Smooth muscle cell (in vitro differentiated cells): ENCODE measurements around the gene WDR47. TPM values are rescaled to one million over a fixed set of nuclear protein-coding genes. Genes with fewer than 3 reads are reported as not detected.
"Not testable (repeated sequence)": the region's sequence is repeated elsewhere in the genome, so short reads cannot be mapped to it uniquely, and the experiment has no call there.

Experiments
- DNase-seq: peaks from one replicate; lab custom pipeline; 2025; ENCODE audit not compliant: unreplicated experiment; lab: John Stamatoyannopoulos, UW
- H2AFZ ChIP-seq: fragments of 200-600 bp; sonication (generic); 2 replicates; pipeline ENCODE4 v1.6.0; 2016; ENCODE audit warnings: antibody characterized with exemption, low read depth, mild to moderate bottlenecking
- H3F3A ChIP-seq: fragments of 200-600 bp; sonication (generic); 2 replicates; pipeline ENCODE4 v1.6.0; 2017; ENCODE audit warnings: antibody characterized with exemption, low read depth
- H3K27ac ChIP-seq: fragments of 200-600 bp; sonication (generic); 2 replicates; pipeline ENCODE4 v1.5.1; 2016; ENCODE audit warnings: low read depth, mild to moderate bottlenecking
- H3K27me3 ChIP-seq: fragments of 200-600 bp; sonication (generic); 2 replicates; pipeline ENCODE4 v1.6.1; 2016; ENCODE audit warnings: low read depth, mild to moderate bottlenecking
- H3K36me3 ChIP-seq: fragments of 200-600 bp; sonication (generic); 2 replicates; pipeline ENCODE4 v1.5.1; 2016; ENCODE audit warnings: low read depth
- H3K4me1 ChIP-seq: fragments of 200-600 bp; sonication (generic); 2 replicates; pipeline ENCODE4 v1.5.1; 2016; ENCODE audit warnings: low read depth
- H3K4me2 ChIP-seq: fragments of 200-600 bp; sonication (generic); 2 replicates; pipeline ENCODE4 v1.6.0; 2016; ENCODE audit warnings: mild to moderate bottlenecking
- H3K4me3 ChIP-seq: fragments of 200-600 bp; sonication (generic); 2 replicates; pipeline ENCODE4 v1.5.1; 2016; ENCODE audit warnings: mild to moderate bottlenecking
- H3K79me2 ChIP-seq: fragments of 200-600 bp; sonication (generic); 2 replicates; pipeline ENCODE4 v1.6.0; 2016; ENCODE audit warnings: low read depth, mild to moderate bottlenecking
- H3K9ac ChIP-seq: fragments of 200-600 bp; sonication (generic); 2 replicates; pipeline ENCODE4 v1.6.0; 2016; ENCODE audit warnings: low read depth
- H3K9me3 ChIP-seq: fragments of 200-600 bp; sonication (generic); replicated peaks from 2 replicates; pipeline ENCODE4 v1.5.1; 2016; ENCODE audit warnings: low read depth
- H4K20me1 ChIP-seq: fragments of 200-600 bp; sonication (generic); 2 replicates; pipeline ENCODE4 v1.6.0; 2016; ENCODE audit warnings: low read depth
- CTCF ChIP-seq: fragments of 200-600 bp; sonication (generic); IDR thresholded peaks from 2 replicates; pipeline ENCODE4 v1.5.1; 2017; ENCODE audit warnings: borderline replicate concordance, mild to moderate bottlenecking, antibody characterized with exemption; ENCODE audit not compliant: insufficient read depth, poor library complexity, severe bottlenecking
- WGBS: methylation state at CpG from one replicate; pipeline ENCODE4 v1.1.7; 2016; ENCODE audit warnings: low lambda C conversion rate; 5-methylcytosine and 5-hydroxymethylcytosine counted together
- polyA plus RNA-seq: library from polyadenylated mRNA; unstranded; fragments of >200 nt; fragmentation: Nextera tagmentation; extraction: Ambion mirVana; gene quantifications from 2 replicates; pipeline ENCODE4 v1.2.1, GENCODE V29; 2016
- small RNA-seq: library from RNA; depleted of rRNA; stranded (forward); fragments of <200 nt; gene quantifications from one replicate; pipeline ENCODE3, GENCODE V24; 2014
- total RNA-seq: library from RNA; depleted of rRNA; stranded (reverse); fragments of >200 nt; gene quantifications from 2 replicates; pipeline ENCODE4 v1.2.3, GENCODE V29; 2014

The WDR47 gene
- total and polyA plus RNA-seq, 2 experiments from 2014 or later = 5.8 to 16.0 TPM

- H3F3A ChIP-seq = no peaks in the 10 kb centered on the region
- H3K9ac ChIP-seq = no peak overlapping the region
- WGBS = 94% methylated on average over 5 of the region's 5 CpGs
- H4K20me1 ChIP-seq = no peaks in the 10 kb centered on the region
- no peaks in the 10 kb centered on the region for H3K27me3 ChIP-seq
- H3K36me3 ChIP-seq = peaks cover 23% of the 10 kb centered on the region
- H3K79me2 ChIP-seq = no peaks in the 10 kb centered on the region
- no peaks in the 10 kb centered on the region for H3K9me3 ChIP-seq
- TF ChIP-seq CTCF = no peak
- DNase-seq = no peak
- H2AFZ ChIP-seq = no peak overlapping the region
- no peak overlapping the region for H3K4me2 ChIP-seq
- no peaks in the 10 kb centered on the region for H3K4me1 ChIP-seq
- H3K27ac ChIP-seq = no peak overlapping the region
- H3K4me3 ChIP-seq = no peak overlapping the region
Observed at GRCh38 chr1:108933944-108934343, 108.0 kb downstream of the WDR47 start.

- H3F3A ChIP-seq, H3K4me2 ChIP-seq, H3K4me3 ChIP-seq, H4K20me1 ChIP-seq, H3K27me3 ChIP-seq, H3K79me2 ChIP-seq, H3K27ac ChIP-seq, H3K4me1 ChIP-seq, H3K9ac ChIP-seq, H3K9me3 ChIP-seq, H2AFZ ChIP-seq, DNase-seq: not testable (repeated sequence)
- WGBS = 100% methylated on average over 1 of the region's 1 CpG
- H3K36me3 ChIP-seq = peaks cover 12% of the 10 kb centered on the region
Observed at GRCh38 chr1:108927565-108927964, 114.3 kb downstream of the WDR47 start.

GRCh38 chr1:108925920-108926319 lies 116.0 kb downstream of the WDR47 start:
- peaks cover 6% of the 10 kb centered on the region for H3K36me3 ChIP-seq
- H3K79me2 ChIP-seq = no peaks in the 10 kb centered on the region
- H3K9me3 ChIP-seq = no peaks in the 10 kb centered on the region
- H3K27ac ChIP-seq = no peak overlapping the region
- H3K9ac ChIP-seq = no peak overlapping the region
- no peak for DNase-seq
- H3F3A ChIP-seq = no peaks in the 10 kb centered on the region
- no peak overlapping the region for H3K4me3 ChIP-seq
- no peak overlapping the region for H3K4me2 ChIP-seq
- no peak for TF ChIP-seq CTCF
- no peaks in the 10 kb centered on the region for H3K27me3 ChIP-seq
- H4K20me1 ChIP-seq = no peaks in the 10 kb centered on the region
- H3K4me1 ChIP-seq = no peaks in the 10 kb centered on the region
- no peak overlapping the region for H2AFZ ChIP-seq
- WGBS = 97% methylated on average over 2 of the region's 2 CpGs

Small RNA genes within 50 kb of the gene (small RNA-seq; reads per million reads assigned to genes)
- gene BX679664.1 = not detected
- gene BX679664.2 = 0.11 reads per million

Other genes starting within 250 kb of the WDR47 start
- gene AKNAD1, start 185.0 kb downstream of the WDR47 start, total RNA-seq = not detected in 2 replicates
- gene AKNAD1, start 185.0 kb downstream of the WDR47 start, polyA plus RNA-seq = 0.40 and 0.59 TPM in 2 replicates
- 11.1 and 13.7 TPM in 2 replicates for gene GPSM2, start 165.1 kb downstream of the WDR47 start, total RNA-seq
- gene GPSM2, start 165.1 kb downstream of the WDR47 start, polyA plus RNA-seq = 6.9 and 9.1 TPM in 2 replicates
- 16.3 and 25.3 TPM in 2 replicates for gene CLCC1, start 78.6 kb downstream of the WDR47 start, total RNA-seq
- 20.5 and 23.0 TPM in 2 replicates for gene CLCC1, start 78.6 kb downstream of the WDR47 start, polyA plus RNA-seq
- 110 and 165 TPM in 2 replicates for gene TAF13, start 33.9 kb upstream of the WDR47 start, total RNA-seq
- 30.1 and 30.3 TPM in 2 replicates for gene TAF13, start 33.9 kb upstream of the WDR47 start, polyA plus RNA-seq
- gene TMEM167B, start 48.7 kb upstream of the WDR47 start, total RNA-seq = 31.6 and 45.8 TPM in 2 replicates
- gene TMEM167B, start 48.7 kb upstream of the WDR47 start, polyA plus RNA-seq = 22.4 and 24.2 TPM in 2 replicates
- 3.5 and 4.8 TPM in 2 replicates for gene ELAPOR1, start 72.0 kb upstream of the WDR47 start, total RNA-seq
- gene ELAPOR1, start 72.0 kb upstream of the WDR47 start, polyA plus RNA-seq = 2.6 and 3.5 TPM in 2 replicates
- gene SARS1, start 171.8 kb upstream of the WDR47 start, total RNA-seq = 157 and 164 TPM in 2 replicates
- gene SARS1, start 171.8 kb upstream of the WDR47 start, polyA plus RNA-seq = 165 and 176 TPM in 2 replicates
- gene CELSR2, start 207.4 kb upstream of the WDR47 start, total RNA-seq = 2.9 and 3.6 TPM in 2 replicates
- 1.8 and 5.1 TPM in 2 replicates for gene CELSR2, start 207.4 kb upstream of the WDR47 start, polyA plus RNA-seq
- 5.5 and 5.7 TPM in 2 replicates for gene PSRC1, start 241.0 kb upstream of the WDR47 start, total RNA-seq
- 9.0 and 10.8 TPM in 2 replicates for gene PSRC1, start 241.0 kb upstream of the WDR47 start, polyA plus RNA-seq